ENCODE measurements around the gene KYAT1. TPM values are rescaled to one million over a fixed set of nuclear protein-coding genes. Genes with fewer than 3 reads are reported as not detected.

KYAT1 gene
- total RNA-seq, 1 experiment from 2014 or later, result 14.6 TPM

DNA sequence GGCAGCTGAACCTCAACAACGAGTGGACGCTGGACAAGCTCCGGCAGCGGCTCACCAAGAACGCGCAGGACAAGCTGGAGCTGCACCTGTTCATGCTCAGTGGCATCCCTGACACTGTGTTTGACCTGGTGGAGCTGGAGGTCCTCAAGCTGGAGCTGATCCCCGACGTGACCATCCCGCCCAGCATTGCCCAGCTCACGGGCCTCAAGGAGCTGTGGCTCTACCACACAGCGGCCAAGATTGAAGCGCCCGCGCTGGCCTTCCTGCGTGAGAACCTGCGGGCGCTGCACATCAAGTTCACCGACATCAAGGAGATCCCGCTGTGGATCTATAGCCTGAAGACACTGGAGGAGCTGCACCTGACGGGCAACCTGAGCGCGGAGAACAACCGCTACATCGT is 26.6 kb upstream of the KYAT1 start:
- H2BK20ac ChIP-seq (ENCODE audit: low read depth, low read length, poor library complexity, severe bottlenecking), result no peak overlapping the region
- Mint-ChIP-seq H3K27ac (no peak overlapping the region), H3K27me3 (ENCODE audit: low read depth) (peaks cover 2% of the 10 kb centered on the region; the same call in 1 of the 2 replicates)

More for the DNA sequence above, 26.6 kb upstream of the KYAT1 start:
- H3T11ph ChIP-seq (ENCODE audit: low read length), result no peak overlapping the region
- no peaks in the 10 kb centered on the region for H3K27me3 ChIP-seq (ENCODE audit: insufficient read depth, low read length)
- H3K18ac ChIP-seq (ENCODE audit: insufficient read length, low read depth, low read length), result no peak overlapping the region
- Mint-ChIP-seq H3K4me1 (peaks cover 27% of the 10 kb centered on the region in 2 experiments), H3K9me3 (no peaks in the 10 kb centered on the region), H3K4me3 (no peak overlapping the region), H3K36me3 (ENCODE audit: insufficient read depth in 1 of 3, low read depth in 3 of 3) (peaks cover 39 to 61% (median 43%) of the 10 kb centered on the region in 3 experiments)
- H3K4me1 ChIP-seq (ENCODE audit: insufficient read depth, low read length), result peaks cover 5% of the 10 kb centered on the region; the same call in 1 of the 2 replicates
- H3K79me2 ChIP-seq (ENCODE audit: insufficient read depth, low read length), result peaks cover 7% of the 10 kb centered on the region; the same call in 1 of the 2 replicates
- no peak overlapping the region for H3K27ac ChIP-seq (ENCODE audit: insufficient read length, low read depth, low read length)
- no peaks in the 10 kb centered on the region for H3K23me2 ChIP-seq (ENCODE audit: insufficient read length, low read depth, low read length, poor library complexity, severe bottlenecking)
- no peak overlapping the region for H2BK120ac ChIP-seq (ENCODE audit: low read depth, low read length, poor library complexity, severe bottlenecking)
- H4K20me1 ChIP-seq (ENCODE audit: control insufficient read depth, insufficient read depth, insufficient read length), result no peaks in the 10 kb centered on the region
- no peak overlapping the region for H2BK15ac ChIP-seq (ENCODE audit: low read depth, low read length)
- H3K9ac ChIP-seq (ENCODE audit: extremely low read depth, insufficient read length, low read length), result no peak overlapping the region
- peaks cover 4% of the 10 kb centered on the region for H3K79me1 ChIP-seq (ENCODE audit: insufficient read depth, low read depth, low read length, poor library complexity, severe bottlenecking)
- no peak overlapping the region for H2BK12ac ChIP-seq (ENCODE audit: insufficient read length, low read depth, low read length)
- no peak overlapping the region for H2AK5ac ChIP-seq (ENCODE audit: insufficient read length, low read length)
- no peak overlapping the region for H4K8ac ChIP-seq (replicated peaks; ENCODE audit: insufficient read length, low read depth, low read length)
- no peak overlapping the region for H3K14ac ChIP-seq (ENCODE audit: insufficient read depth, low read length)
- no peak for TF ChIP-seq CTCF (conservative IDR thresholded peaks at IDR 0.05)
- no peak overlapping the region for H4K5ac ChIP-seq (ENCODE audit: insufficient read length, low read depth, low read length)
- no peak overlapping the region for H4K91ac ChIP-seq (ENCODE audit: insufficient read length, low read depth, low read length)
- no peak overlapping the region for H3K4ac ChIP-seq (ENCODE audit: low read depth, low read length)
- no peak overlapping the region for H3K23ac ChIP-seq (ENCODE audit: insufficient read length, low read depth, low read length)
- no peak overlapping the region for H3K4me2 ChIP-seq (ENCODE audit: insufficient read depth, insufficient read length, low read length)
- DNase-seq, result no peak
- H3K9me3 ChIP-seq (ENCODE audit: control insufficient read depth, low read depth, low read length), result no peaks in the 10 kb centered on the region
- H2BK5ac ChIP-seq (ENCODE audit: insufficient read length, low read length), result no peak overlapping the region
- no peak overlapping the region for H3K56ac ChIP-seq (ENCODE audit: insufficient read length, low read depth, low read length)
- no CpG with 5 or more reads among the region's 24 CpGs for WGBS (ENCODE audit: extremely low coverage, insufficient read length, low lambda C conversion rate)
- no peak overlapping the region for H2AFZ ChIP-seq (ENCODE audit: low read length)
